K562 (cell line): ENCODE measurements around the gene CMPK1. TPM values are rescaled to one million over a fixed set of nuclear protein-coding genes. Genes with fewer than 3 reads are reported as not detected.

ENCODE experiments used
- ELF2 ChIP-seq: fragments of 250-450 bp; sonication (Bioruptor Pico); IDR thresholded peaks from 2 replicates; pipeline ENCODE4 v1.5.0; 2021; ENCODE audit warnings: mild to moderate bottlenecking
- ETV1 ChIP-seq: fragments of 450-650 bp; conservative IDR thresholded peaks from 2 replicates; pipeline ENCODE4 v1.6.1; 2016; ENCODE audit warnings: missing genetic modification characterization, control low read depth, low read depth, missing compliant biosample characterization
- JUN ChIP-seq, 2 experiments: sonication (generic) in 1 of 2; formaldehyde crosslinking in 1 of 2; IDR thresholded peaks; 2 replicates each; pipeline versions ENCODE4 v1.6.1 to v1.8.0; 2012 to 2022; ENCODE audit warnings: borderline replicate concordance in 2 of 2, mild to moderate bottlenecking in 2 of 2, improper control_type of control experiment in 1 of 2, low read depth in 1 of 2, low read length in 1 of 2, missing genetic modification reagents in 1 of 2
- NFE2 ChIP-seq: IDR thresholded peaks from 2 replicates; pipeline ENCODE4 v1.6.1; 2014; ENCODE audit warnings: antibody characterized with exemption, low read depth
- STAT5A ChIP-seq: IDR thresholded peaks from 2 replicates; pipeline ENCODE4 v1.6.1; 2012; ENCODE audit warnings: low read length, inconsistent platforms, borderline replicate concordance
- ZKSCAN3 ChIP-seq: fragments of 250-450 bp; sonication (Bioruptor Pico); IDR thresholded peaks from 2 replicates; pipeline ENCODE4 v1.4.0; 2020
- polyA plus RNA-seq, 8 experiments: library from polyadenylated mRNA; depleted of rRNA in 4 of 8; stranded (reverse) in 5 of 8; unstranded in 3 of 8; fragments of >200 nt; fragmentation: Nextera tagmentation in 2 of 8; fragmentation: Illumina TruSeq in 1 of 8; extraction: Ambion mirVana in 2 of 8; extraction: Trizol in 1 of 8; gene quantifications; 2 replicates each; pipeline versions ENCODE4 v1.2.1 to v1.2.3, GENCODE V29; 2011 to 2014; ENCODE audit warnings: inconsistent platforms in 1 of 8, missing spikeins in 1 of 8
- total RNA-seq, 7 experiments: library from RNA; depleted of rRNA in 6 of 7; stranded (reverse); fragments of >200 nt in 6 of 7; fragmentation: Illumina TruSeq in 2 of 7; extraction: Trizol in 2 of 7; gene quantifications; 2 replicates each; pipeline versions ENCODE4 v1.2.1 to v1.2.3, GENCODE V29; 2011 to 2021; ENCODE audit warnings: low replicate concordance in 1 of 7
- TF ChIP-seq, protein P1 (sequence below), 2 experiments: fragments of 200-800 bp in 1 of 2; sonication (Bioruptor generic) in 1 of 2; sonication (generic) in 1 of 2; formaldehyde crosslinking in 1 of 2; IDR thresholded peaks in 1 of 2; conservative IDR thresholded peaks in 1 of 2; 2 replicates each; pipeline versions ENCODE4 v1.5.0 to v1.6.1; 2016 to 2020; ENCODE audit warnings: missing compliant biosample characterization in 1 of 2, missing genetic modification characterization in 1 of 2, missing genetic modification reagents in 1 of 2
- TF ChIP-seq, protein P2 (sequence below): fragments of 450-650 bp; IDR thresholded peaks from 2 replicates; pipeline ENCODE4 v1.7.1; 2018; ENCODE audit warnings: mild to moderate bottlenecking, low read depth; ENCODE audit not compliant: partially characterized antibody
- TF ChIP-seq, protein P3 (sequence below): IDR thresholded peaks from 2 replicates; pipeline ENCODE4 v1.6.1; 2011; ENCODE audit not compliant: insufficient read length; ENCODE audit errors: extremely low read depth

The CMPK1 gene
- total and polyA plus RNA-seq, 9 of the 15 experiments (the other 6 are each of a cell fraction or from before 2014, with no cell fraction given): 54.5 to 197 (median 116) TPM

DNA sequence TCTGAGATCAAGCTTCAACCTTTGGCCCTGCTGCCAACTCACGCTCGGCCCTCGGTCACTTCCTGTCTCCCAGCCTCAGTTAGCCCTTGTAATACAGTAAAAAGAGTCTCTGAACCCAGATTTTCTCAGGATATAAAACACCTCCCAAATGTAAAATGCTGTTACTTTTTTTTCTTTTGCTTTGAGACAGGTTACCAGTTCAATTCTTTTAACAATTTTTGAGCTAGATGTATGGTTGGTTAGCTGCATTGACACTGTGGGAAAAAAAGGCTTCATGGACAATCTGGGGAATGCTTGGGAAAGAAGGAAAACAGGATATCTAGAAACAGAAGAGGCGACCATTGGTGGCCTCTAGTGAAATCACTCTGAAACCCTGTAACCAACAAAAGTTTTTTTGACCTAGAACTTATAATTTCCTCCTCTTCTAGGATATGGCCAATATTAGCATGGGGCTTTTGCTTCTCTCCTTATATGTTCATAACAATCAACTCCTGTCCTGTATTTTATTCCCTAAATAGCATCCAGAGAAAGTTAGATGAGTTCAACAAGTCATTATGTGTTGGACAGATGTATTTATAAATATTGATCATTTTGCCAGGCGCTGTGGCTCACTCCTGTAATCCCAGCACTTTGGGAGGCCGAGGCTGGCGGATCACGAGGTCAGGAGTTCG, 1.3 kb downstream of the CMPK1 start (continued):
- TF ChIP-seq, protein P1, sequence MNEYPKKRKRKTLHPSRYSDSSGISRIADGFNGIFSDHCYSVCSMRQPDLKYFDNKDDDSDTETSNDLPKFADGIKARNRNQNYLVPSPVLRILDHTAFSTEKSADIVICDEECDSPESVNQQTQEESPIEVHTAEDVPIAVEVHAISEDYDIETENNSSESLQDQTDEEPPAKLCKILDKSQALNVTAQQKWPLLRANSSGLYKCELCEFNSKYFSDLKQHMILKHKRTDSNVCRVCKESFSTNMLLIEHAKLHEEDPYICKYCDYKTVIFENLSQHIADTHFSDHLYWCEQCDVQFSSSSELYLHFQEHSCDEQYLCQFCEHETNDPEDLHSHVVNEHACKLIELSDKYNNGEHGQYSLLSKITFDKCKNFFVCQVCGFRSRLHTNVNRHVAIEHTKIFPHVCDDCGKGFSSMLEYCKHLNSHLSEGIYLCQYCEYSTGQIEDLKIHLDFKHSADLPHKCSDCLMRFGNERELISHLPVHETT (CRISPR knock-in tag; conservative IDR thresholded peaks at IDR 0.05 in 1 of 2, IDR thresholded peaks at IDR 0.05 in 1 of 2): peak in 1 of 2 experiments; percentile 17; a peak in 1 of 4 replicates
- TF ChIP-seq, protein P2, sequence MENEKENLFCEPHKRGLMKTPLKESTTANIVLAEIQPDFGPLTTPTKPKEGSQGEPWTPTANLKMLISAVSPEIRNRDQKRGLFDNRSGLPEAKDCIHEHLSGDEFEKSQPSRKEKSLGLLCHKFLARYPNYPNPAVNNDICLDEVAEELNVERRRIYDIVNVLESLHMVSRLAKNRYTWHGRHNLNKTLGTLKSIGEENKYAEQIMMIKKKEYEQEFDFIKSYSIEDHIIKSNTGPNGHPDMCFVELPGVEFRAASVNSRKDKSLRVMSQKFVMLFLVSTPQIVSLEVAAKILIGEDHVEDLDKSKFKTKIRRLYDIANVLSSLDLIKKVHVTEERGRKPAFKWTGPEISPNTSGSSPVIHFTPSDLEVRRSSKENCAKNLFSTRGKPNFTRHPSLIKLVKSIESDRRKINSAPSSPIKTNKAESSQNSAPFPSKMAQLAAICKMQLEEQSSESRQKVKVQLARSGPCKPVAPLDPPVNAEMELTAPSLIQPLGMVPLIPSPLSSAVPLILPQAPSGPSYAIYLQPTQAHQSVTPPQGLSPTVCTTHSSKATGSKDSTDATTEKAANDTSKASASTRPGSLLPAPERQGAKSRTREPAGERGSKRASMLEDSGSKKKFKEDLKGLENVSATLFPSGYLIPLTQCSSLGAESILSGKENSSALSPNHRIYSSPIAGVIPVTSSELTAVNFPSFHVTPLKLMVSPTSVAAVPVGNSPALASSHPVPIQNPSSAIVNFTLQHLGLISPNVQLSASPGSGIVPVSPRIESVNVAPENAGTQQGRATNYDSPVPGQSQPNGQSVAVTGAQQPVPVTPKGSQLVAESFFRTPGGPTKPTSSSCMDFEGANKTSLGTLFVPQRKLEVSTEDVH: peak; percentile 18
- TF ChIP-seq ELF2 (CRISPR knock-in tag) (peak; percentile 62), NFE2 (peak; percentile 58), ETV1 (tag) (peak; percentile 64), STAT5A (no peak), ZKSCAN3 (CRISPR knock-in tag) (no peak), JUN (IDR thresholded peaks at IDR 0.05; ENCODE audit: borderline replicate concordance, low read depth, low read length) (no peak), JUN (CRISPR knock-in tag; IDR thresholded peaks at IDR 0.05; ENCODE audit: borderline replicate concordance) (no peak)
- TF ChIP-seq, protein P3, sequence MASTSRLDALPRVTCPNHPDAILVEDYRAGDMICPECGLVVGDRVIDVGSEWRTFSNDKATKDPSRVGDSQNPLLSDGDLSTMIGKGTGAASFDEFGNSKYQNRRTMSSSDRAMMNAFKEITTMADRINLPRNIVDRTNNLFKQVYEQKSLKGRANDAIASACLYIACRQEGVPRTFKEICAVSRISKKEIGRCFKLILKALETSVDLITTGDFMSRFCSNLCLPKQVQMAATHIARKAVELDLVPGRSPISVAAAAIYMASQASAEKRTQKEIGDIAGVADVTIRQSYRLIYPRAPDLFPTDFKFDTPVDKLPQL: peak; percentile 67
- TF ChIP-seq, all 486 proteins: peak for 69
